Suppressor macrophage treated with lipopolysaccharide for 1 hour (primary cell): ENCODE results near the gene CSH1.
A peak's percentile ranks its signal among the peaks of the same experiment; 100 is the strongest.
"Not testable (repeated sequence)": the region's sequence is repeated elsewhere in the genome, so short reads cannot be mapped to it uniquely, and the experiment has no call there.

Experiments used
- DNase-seq, 3 donors: peaks; one replicate each; pipeline ENCODE4 v3.0.0-alpha.2; 2020 to 2022

Gene CSH1

DNA sequence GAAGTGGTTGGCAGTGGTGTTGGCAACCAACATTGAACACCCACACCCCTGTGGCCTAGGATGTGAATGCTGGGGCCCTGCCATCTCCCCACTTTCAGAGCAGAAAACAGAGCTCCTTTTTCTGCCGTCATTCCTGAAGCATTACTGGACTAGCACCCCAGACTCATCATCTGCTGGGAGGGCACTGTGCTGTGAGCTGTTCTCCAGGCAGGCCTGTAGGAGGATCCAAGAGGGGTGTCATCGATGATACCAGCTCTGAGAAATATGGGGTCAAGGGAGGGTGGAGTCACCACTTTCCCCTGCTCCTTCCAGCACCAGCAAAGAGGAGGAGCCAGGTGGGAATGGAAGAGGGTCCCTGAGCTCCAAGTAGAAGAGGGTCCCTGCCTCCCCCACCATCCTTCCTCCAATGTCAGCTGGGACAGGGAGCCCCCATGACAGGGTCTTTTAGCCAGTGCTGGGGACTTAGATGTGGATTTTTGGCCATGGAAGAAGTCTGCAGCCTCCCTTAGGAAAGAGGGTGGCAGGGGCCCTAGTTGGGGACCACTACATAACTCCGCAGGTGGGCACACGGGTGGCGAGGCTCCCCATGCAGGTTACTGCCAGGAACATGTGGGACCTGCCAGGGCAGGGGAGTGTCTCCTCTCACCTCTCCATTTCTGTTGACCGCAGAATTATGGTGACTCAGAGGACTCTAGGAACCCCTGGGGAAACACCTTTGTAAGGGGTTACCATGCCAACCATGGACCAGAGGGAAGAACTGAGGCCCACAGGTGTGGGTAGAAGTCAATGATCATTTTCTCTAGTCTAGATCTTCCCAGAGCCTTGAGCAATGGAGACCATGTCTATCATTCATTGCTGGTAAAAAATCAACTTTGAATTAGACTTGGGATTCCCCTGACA is 2.8 kb upstream of the CSH1 start:
- DNase-seq, result not testable (repeated sequence)

DNA sequence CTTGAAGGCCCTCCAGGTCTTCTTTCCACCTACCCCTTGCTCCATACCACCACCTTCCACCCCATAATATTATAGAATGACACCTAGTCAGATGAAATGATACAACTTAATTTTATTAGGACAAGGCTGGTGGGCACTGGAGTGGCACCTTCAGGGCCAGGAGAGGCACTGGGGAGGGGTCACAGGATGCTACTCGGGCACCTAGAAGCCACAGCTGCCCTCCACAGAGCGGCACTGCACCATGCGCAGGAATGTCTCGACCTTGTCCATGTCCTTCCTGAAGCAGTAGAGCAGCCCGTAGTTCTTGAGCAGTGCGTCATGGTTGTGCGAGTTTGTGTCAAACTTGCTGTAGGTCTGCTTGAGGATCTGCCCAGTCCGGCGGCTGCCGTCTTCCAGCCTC is 1.6 kb downstream of the CSH1 start:
- not testable (repeated sequence) for DNase-seq

DNA sequence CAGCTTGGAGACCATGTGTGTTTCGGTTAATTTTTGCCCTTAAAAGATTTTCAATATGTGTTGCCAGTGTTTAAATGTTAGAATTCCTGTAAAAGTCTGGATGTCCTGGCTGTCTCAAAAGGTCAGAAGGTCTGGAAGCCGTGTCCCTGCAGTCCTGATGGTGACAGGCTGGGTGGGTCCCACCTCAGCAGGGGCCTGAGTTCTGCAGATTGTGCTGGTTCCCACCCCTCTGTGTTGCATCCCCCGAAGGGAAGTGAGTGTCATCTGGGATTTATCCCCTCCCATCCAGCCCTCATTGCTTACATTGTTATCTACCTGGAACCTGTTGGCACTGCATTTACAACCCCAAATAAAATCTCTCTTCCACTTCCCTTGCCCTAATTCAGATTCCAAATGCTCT is 2.4 kb downstream of the CSH1 start:
- DNase-seq, result not testable (repeated sequence)

DNA sequence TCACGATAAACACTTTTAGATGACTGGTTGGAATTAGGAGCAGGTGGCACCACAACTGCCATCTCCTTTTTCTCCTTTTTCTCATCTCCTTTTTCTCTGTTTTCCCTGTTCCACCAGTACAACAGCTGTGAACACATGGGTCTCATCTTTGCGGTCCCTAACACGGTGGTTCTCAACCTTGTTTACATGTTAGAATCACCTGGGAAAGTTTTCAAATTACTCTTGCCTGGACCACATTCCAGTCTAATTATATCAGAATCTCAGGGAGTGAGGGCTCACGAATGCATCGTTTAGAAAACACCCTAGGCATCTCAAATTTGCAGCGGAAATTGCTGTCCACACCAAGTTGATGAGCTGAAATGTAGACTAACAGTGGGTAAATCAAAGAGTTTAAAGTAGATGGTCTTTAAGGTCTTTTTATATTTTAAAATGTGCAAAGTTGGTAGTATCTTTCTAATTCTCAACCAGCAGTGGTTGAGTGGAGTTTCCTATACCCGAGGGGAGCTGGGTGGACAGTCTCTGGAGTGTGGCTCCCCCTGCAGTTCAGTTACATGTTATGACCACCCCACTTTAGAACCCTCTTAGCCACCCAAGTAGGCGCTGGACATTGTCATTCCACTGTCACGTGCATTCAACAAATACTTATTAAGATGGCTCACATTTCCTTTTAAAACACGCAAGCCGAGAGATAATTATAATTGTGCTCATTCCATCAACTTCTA is 3.9 kb downstream of the CSH1 start:
- not testable (repeated sequence) for DNase-seq

DNA sequence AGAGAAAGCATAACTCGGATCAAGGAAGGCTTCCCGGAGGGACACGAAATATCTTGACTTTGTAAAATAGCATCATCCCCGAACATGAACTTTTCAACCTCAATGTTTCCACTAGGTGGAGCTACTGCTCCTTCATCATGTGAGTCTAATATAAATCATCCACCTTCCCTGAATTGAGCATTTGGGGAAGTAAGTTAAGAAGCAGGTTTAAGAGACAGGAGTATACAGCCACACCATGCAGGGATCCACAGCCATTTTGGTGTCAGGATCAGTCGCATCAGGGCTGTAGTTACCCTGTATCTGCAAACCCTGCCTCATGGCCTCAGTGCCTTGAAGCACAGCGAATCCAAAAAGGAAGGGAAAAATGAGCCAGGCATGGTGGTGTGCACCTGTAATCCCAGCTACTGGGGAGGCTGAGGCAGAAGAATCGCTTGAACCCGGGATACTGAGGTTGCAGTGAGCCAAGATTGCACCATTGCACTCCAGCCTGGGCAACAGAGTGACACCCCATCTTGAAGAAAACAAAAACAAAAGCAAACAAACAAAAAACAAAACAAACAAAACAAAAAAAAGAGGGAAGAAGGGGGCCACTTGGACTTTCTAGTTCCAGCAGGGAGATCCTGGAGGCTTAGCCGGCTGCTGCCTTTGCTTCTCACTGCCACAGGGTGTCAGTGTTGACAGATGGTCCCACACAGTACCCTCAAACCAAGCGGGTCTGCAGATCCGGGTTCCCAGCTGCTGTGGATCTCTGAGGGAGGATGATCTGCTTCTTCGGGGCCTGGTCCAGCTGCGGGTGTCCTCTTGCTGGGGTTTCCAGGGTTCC is 7.1 kb downstream of the CSH1 start:
- peak; percentile 42 to 54 (median 49) for DNase-seq

DNA sequence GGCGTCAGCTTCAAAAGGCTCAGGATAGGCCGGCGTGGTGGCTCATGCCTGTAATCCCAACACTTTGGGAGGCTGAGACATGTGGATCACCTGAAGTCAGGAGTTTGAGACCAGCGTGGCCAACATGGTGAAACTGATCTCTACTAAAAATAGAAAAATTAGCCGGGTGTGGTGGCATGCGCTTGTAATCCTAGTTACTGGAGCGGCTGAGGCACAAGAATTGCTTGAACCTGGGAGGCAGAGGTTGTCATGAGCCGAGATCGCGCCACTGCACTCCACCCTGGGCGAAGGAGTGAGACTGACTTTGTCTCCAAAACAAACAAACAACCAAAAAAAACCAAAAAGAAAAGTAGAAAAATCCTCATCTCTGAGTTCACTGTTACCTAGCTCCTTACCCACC is 11.3 kb downstream of the CSH1 start:
- DNase-seq, result not testable (repeated sequence)

DNA sequence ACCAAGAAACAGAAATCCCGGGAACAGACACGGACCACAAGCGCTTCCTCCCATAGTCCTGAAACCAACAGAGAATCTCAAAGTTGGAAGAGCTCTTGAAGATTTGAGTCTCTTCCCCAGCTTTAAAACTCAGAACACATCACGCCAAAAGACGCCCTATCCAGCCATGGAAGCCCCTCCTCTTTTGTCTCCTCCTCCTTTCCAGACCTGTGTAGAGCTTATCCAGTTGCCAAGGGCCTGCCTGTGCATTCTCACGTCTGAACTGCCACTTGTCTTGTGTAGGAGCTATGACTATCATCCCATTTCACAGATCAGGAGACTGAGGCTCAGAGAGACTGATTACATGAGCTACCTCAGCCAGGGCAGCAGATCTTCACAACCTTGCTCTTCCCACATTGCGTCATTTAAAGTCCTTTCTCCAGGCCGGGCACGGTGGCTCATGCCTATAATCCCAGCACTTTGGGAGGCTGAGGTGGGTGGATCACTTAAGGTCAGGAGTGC is 13.7 kb downstream of the CSH1 start:
- DNase-seq, result not testable (repeated sequence)

DNA sequence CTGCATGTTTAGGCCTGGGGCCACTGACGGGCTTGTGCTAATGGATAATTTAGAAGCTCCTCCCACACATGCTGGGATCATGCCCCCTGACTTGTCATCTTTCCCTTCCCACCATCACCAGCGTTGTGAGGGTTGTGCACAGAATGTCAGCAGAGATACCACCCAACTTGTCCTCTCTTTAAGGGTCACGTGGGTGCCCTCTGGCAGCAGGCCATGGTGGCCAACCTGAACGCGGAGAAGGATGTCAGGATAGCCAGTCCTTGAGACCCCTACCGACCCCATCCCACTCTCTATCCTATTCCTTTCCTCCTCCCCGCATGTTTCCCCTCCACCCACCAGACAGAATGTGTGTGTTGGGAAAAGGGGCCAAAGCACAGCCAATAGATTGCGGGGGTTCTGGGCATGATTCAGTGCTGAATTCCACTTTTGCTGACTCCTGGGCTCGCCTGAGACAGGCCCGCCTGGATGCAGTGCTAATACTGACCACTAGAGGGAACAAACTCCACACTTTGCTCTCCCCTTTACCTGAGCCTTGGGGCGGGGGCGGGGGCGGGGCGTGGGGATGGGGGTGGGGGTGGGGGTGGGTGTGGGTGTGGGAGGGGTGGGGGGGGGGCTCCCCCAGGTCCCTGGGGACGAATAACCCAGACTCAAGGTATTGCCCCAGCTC is 14.3 kb downstream of the CSH1 start, which contains the start of gene GH2:
GH2 (minus strand) TSS at position 10 of the 667 bp plus-strand sequence. CDS start 143 bp downstream, outside the sequence.
- DNase-seq, result peak; percentile 62 to 71 (median 69)

DNA sequence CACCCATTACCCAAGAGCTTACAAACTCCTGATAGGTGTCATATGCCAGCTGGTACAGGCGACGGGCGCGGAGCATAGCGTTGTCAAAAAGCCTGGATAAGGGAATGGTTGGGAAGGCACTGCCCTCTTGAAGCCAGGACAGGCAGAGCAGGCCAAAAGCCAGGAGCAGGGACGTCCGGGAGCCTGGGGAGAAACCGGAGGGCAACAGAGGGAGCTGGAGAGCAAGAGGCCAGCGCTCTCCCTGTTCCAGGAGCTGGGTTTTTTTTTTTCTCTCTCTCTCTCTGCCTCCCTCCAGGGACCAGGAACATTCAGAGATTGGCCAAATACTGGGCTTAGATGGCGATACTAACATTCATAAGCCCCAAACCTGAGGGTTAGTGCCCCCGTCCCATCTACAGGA is 15.0 kb downstream of the CSH1 start:
- not testable (repeated sequence) for DNase-seq

DNA sequence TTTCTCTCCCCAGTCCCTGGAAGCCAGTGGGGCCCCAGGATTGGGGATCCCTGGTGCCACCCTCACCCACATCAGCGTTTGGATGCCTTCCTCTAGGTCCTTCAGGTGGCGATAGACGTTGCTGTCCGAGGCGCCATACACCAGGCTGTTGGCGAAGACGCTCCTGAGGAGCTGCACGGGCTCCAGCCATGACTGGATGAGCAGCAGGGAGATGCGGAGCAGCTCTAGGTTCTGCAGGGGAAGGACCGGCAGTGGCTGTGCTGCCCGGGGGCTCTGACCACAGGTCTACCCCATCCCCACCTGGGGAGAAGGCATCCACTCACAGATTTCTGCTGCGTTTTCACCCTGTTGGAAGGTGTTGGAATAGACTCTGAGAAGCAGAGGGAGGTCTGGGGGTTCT is 15.7 kb downstream of the CSH1 start:
- no peak for DNase-seq

DNA sequence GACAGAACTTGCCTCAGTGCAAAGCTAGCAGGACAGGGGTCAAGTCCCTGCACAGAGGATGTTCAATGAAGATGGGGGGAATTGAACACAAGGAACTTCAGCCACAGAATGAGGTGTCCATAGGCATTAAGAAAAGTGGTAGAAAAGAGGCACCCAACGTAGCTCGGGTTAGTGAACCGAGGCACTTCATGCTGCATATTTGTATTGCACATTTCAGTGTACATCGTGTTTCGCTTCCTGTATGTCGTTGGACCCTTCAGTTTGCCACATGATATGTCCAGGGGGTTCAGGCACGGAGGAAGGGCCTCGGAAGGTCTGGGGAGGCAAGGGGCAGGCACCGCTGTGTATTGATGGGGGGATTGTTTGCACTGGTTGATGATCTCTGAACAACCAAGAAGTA is 18.0 kb downstream of the CSH1 start:
- not testable (repeated sequence) for DNase-seq

DNA sequence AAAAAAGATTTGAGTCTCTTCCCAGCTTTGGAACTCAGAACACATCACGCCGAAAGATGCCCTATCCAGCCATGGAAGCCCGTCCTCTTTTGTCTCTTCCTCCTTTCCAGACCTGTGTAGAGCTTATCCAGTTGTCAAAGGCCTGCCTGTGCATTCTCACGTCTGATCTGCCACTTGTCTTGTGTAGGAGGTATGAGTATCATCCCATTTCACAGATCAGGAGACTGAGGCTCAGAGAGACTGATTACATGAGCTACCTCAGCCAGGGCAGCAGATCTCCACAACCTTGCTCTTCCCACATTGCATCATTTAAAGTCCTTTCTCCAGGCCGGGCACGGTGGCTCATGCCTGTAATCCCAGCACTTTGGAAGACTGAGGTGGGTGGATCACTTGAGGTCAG is 21.7 kb downstream of the CSH1 start:
- DNase-seq, result not testable (repeated sequence)

DNA sequence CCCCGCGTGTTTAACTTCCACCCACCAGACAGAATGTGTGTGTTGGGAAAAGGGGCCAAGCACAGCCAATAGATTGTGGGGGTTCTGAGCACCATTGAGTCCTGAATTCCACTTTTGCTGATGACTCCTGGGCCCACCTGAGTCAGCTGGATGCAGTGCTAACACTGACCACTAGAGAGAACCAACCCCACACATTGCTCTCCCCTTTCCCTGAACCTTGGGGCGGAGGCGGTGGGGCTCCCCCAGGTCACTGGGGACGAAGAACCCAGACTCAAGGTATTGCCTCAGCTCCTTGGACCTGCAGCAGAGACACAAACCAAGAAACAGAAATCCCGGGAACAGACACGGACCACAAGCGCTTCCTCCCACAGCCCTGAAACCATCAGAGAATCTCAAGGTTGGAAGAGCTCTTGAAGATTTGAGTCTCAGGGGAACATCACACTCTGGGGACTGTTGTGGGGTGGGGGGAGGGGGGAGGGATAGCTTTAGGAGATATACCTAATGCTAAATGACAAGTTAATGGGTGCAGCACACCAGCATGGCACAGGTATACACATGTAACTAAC is 22.2 kb downstream of the CSH1 start:
- DNase-seq, result not testable (repeated sequence)

DNA sequence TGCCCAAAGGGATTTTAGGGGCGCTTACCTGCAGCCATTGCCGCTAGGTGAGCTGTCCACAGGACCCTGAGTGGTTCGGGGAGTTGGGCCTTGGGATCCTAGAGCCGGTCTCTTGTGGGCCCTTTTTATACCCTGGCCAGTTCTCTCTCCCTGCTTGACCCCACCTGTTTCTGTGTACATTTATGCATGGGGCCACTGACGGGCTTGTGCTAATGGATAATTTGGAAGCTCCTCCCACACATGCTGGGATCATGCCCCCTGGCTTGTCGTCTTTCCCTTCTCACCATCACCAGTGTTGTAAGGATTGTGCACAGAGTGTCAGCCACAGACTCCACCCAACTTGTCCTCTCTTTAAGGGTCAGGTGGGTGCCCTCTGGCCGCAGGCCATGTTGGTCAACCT is 22.8 kb downstream of the CSH1 start, which contains the start of gene CSH2:
CSH2 (minus strand) TSS at position 101 of the 400 bp plus-strand sequence; CDS start at position 38, 63 bp downstream.
- DNase-seq, result not testable (repeated sequence)

DNA sequence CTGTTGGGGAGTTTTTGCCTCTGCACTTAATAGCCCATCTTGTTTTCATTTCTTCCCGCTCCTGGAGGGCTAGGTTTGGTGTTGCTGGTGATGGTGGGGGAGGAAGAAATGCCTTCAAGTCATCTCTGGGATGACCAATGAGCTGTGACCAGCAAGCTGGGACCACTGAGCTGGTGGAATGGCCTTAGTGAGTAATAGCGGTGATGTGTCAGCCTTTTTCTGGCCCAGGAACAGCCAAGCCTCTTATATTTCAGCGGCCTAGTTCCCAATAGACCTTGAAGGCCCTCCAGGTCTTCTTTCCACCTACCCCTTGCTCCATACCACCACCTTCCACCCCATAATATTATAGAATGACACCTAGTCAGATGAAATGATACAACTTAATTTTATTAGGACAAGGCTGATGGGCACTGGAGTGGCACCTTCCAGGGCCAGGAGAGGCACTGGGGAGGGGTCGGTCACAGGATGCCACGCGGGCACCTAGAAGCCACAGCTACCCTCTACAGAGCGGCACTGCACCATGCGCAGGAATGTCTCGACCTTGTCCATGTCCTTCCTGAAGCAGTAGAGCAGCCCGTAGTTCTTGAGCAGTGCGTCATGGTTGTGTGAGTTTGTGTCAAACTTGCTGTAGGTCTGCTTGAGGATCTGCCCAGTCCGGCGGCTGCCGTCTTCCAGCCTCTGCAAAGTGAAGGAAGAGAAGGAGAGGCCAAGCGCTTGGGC is 24.6 kb downstream of the CSH1 start:
- not testable (repeated sequence) for DNase-seq

DNA sequence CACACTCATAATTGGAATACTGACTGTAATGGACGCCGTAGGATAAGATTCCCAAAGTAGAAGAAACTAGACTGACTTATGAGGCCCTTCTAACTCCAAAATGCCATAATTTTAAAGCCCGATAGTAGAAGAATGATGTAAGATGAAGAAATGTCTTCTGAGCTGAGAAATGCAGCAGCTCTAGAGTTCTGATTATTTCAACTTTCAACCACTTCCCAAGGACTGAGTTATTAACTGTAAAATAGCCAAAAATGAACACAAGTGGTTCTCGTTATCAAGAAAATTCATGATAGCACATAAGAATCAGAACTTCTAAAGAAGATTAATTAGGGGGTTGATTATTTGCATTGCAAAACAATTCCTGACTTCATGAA is 26.1 kb downstream of the CSH1 start:
- not testable (repeated sequence) for DNase-seq

DNA sequence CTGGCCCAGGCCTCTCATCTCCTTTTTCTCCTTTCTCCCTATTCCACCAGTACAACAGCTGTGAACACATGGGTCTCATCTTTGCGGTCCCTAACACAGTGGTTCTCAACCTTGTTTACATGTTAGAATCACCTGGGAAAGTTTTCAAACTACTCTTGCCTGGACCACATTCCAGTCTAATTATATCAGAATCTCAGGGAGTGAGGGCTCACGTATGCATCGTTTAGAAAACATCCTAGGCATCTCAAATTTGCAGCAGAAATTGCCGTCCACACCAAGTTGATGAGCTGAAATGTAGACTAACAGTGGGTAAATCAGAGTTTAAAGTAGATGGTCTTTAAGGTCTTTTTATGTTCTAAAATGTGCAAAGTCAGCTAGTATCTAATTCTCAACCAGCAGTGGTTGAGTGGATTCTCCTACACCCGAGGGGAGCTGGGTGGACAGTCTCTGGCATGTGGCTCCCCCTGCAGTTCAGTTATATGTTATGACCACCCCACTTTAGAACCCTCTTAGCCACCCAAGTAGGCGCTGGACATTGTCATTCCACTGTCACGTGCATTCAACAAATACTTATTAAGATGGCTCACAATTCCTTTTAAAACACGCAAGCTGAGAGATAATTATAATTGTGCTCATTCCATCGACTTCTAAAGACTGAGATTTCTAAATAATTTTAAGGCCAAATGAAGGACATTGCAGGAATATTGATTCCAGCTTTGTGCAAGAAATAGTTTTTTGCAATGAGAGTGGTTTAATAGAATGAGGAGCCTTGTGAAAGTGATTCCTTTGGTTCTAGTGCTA is 26.7 kb downstream of the CSH1 start:
- DNase-seq, result not testable (repeated sequence)

DNA sequence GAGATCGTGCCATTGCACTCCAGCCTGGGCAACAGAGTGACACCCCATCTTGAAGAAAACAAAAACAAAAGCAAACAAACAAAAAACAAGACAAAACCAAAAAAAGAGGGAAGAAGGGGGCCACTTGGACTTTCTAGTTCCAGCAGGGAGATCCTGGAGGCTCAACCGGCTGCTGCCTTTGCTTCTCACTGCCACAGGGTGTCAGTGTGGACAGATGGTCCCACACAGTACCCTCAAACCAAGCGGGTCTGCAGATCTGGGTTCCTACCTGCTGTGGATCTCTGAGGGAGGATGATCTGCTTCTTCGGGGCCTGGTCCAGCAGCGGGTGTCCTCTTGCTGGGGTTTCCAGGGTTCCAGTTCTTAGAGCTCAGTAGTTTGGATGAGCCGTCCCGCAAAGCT is 29.7 kb downstream of the CSH1 start:
- DNase-seq, result not testable (repeated sequence)

DNA sequence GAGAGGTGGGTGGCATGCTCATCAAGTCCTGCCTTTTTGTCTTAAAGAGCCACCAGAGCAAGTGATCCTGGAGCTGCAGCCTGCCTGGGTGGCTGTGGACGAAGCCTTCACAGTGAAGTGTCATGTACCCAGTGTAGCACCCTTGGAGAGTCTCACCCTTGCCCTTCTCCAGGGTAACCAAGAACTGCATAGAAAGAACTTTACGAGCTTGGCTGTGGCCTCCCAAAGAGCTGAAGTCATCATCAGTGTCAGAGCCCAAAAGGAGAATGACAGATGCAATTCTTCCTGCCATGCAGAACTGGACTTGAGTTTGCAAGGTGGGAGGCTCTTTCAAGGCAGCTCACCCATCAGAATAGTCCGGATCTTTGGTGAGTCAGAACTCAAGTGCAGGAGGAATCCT is 37.1 kb downstream of the CSH1 start:
- no peak for DNase-seq

DNA sequence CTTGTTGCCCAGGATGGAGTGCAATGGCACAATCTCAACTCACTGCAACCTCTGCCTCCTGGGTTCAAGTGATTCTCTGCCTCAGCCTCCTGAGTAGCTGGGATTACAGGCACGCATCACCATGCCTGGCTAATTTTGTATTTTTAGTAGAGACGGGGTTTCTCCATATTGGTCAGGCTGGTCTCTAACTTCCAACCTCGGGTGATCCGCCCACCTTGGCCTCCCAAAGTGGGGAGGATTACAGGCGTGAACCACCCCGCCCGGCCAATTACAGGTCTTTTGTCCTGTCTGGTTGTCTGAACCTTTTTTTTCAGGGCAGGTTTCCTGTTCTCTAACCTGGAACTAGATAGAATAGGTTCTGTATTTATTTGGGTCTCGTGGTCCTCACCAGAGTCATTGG is 39.9 kb downstream of the CSH1 start:
- DNase-seq, result not testable (repeated sequence)
